ENCODE data around the gene MMS22L.

Gene MMS22L, protein sequence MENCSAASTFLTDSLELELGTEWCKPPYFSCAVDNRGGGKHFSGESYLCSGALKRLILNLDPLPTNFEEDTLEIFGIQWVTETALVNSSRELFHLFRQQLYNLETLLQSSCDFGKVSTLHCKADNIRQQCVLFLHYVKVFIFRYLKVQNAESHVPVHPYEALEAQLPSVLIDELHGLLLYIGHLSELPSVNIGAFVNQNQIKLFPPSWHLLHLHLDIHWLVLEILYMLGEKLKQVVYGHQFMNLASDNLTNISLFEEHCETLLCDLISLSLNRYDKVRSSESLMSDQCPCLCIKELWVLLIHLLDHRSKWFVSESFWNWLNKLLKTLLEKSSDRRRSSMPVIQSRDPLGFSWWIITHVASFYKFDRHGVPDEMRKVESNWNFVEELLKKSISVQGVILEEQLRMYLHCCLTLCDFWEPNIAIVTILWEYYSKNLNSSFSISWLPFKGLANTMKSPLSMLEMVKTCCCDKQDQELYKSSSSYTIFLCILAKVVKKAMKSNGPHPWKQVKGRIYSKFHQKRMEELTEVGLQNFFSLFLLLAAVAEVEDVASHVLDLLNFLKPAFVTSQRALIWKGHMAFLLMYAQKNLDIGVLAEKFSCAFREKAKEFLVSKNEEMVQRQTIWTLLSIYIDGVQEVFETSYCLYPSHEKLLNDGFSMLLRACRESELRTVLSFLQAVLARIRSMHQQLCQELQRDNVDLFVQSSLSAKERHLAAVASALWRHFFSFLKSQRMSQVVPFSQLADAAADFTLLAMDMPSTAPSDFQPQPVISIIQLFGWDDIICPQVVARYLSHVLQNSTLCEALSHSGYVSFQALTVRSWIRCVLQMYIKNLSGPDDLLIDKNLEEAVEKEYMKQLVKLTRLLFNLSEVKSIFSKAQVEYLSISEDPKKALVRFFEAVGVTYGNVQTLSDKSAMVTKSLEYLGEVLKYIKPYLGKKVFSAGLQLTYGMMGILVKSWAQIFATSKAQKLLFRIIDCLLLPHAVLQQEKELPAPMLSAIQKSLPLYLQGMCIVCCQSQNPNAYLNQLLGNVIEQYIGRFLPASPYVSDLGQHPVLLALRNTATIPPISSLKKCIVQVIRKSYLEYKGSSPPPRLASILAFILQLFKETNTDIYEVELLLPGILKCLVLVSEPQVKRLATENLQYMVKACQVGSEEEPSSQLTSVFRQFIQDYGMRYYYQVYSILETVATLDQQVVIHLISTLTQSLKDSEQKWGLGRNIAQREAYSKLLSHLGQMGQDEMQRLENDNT

DNA sequence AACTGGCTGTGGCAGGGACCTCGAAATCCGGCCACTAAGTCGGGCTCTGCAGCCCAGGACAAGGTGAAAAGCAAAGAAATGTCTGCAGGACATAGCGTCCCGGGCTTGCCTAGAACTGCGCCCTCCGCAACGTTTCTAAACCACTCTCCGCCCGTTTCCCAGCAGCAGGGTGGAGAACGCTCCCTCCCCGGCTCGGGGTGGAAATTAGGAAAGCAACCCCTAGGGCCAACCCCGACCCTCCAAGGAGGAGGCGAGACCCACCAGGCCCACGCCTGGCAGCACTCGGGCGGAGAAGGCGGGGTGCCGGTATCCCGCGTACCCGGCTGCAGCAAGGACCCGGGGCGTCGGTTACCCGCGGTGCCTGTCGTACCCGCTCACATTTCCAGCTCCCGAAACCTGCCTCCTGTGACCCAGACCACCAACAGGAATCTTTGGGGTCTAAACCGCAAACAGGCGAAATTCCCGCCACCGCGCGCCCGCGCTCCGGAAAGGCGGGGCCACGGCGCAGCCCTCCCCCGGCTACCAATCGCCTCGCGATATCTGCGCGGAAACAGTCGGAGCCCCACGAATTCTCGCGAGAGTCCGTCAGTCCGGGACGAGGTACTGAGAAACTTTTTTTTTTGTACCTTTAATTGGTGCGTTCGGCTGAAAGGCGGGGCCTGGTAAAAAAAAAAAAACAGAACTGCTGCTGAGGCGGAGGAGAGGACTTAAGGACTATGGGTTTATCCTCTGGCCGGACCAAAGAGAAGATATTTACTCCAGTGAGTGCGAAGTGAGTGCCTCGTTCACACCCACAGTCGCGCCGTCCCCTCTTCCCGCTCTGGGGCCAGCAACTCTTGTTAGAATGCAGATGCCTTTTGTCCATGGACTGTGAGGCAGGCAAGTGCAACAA, at the start of gene MMS22L:
Gene MMS22L (minus strand): TSS at position 491 of the 892 bp plus-strand sequence. CDS start 739 bp downstream, outside the sequence.
- FAIRE-seq (peak; percentile 96), DNase-seq (ENCODE audit: extremely low spot score, insufficient read length, low read depth) (peak; percentile 83)

DNA sequence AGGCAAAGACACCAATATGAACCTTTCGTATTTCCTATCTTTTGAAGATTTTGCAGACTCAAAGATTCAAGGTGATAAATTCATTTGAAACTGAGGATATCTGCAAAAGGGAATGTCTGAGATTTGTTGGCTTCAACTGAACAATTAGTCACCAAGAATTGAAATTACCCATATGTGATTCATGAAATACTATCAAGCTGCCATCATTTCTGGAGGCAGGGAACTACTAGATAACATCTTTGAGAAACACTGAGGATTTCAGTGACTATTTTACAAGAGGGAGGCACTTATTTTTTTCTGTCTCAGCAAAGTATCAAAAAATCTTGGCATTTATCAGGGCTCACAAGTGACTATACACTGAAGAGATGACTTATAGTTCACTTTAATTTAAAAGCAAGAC, 39.8 kb upstream of the MMS22L start:
- no peak for FAIRE-seq
- DNase-seq (ENCODE audit: extremely low spot score, insufficient read length, low read depth): no peak

DNA sequence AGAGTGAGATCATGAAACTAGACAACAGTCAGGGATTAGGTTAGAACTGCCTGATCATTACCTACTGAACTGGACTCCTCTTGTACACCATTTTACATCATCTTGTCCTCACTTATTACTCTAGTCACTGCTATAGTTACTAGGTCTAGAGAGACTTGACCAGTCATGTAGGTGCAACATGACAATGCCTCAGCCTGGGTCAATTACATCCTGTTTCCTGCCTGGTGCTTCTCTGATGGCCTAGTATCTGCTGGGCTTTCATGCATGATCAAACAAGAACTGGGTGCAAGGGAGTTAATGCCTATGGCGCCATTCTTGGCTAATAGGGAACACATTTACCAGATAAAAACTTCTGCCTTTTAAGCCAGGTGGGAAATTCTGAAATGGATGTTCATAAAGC, 39.2 kb upstream of the MMS22L start:
- DNase-seq (ENCODE audit: extremely low spot score, insufficient read length, low read depth) (no peak), FAIRE-seq (no peak)

DNA sequence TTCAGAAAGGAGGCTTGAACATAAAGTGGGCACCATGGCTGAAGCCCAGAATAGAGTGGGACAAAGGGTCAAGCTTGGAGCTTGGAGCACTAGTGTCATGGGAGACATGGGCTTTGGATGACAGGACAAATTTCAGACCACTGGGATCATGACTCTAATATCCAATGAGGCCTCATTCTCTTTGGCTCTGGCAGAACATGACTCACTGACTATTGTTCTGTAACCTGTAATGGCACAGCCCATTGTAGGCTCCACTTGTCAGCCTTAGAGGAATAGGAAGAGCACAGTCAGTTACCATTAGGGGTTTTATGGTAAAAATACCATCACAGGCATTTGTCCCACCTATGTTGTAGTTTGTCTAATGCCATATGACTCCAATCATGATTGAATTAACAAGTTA, 34.0 kb upstream of the MMS22L start:
- no peak for DNase-seq (ENCODE audit: extremely low spot score, insufficient read length, low read depth)
- no peak for FAIRE-seq

DNA sequence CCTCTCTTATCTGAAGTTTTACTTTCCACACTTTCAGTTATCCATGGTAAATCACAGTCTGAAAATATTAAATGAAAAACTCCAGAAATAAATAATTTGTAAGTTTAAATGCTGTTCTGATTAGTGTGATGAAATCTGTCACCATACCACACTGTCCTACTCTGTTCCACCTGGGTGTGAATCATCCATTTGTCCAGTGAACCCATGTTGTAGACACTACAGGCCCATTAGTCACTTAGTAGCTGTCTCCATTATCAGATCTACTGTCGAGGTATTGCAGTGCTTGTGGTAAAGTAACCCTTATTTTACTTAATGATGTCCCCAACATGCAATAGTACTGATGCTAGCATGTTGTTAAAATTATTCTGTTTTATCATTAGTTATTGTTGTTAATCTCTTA, 29.2 kb upstream of the MMS22L start:
- FAIRE-seq: no peak
- DNase-seq (ENCODE audit: extremely low spot score, insufficient read length, low read depth): no peak

DNA sequence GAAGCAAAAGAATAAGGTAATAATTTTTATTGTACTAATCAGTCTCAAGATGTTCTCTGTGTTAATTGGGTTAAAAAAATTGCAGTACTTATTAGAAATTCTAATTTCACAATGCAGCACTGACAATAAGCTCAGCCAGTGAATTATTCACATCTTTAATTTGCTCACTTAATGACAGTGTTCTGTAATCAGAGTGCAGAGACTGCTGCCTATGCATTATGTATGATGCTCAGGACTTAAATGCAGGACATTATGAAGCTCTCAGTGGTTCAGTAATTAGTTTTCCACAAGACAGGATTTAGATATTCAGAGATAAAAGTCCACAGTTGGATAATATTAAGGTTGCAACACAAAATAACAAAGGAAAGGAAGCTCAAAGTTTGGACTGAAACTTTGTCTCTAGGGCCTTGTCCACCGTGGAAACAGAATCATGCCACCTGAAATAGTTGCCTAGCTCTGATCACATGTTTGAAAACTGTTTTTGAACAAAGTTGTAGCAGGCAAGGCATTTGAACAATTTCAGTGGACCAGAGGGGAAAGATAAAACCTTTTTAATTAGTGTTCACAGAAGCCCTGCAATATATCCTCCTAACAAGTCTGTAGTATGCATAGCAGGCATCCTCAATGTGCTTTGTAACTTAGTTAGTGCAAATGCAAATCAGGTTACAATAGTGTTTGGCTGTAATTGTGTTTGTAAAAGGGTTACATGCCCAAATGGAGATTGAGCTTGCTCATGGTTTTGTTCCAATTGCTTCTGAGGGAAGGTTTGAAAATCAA, 23.7 kb upstream of the MMS22L start:
- FAIRE-seq (no peak), DNase-seq (ENCODE audit: extremely low spot score, insufficient read length, low read depth) (no peak)

DNA sequence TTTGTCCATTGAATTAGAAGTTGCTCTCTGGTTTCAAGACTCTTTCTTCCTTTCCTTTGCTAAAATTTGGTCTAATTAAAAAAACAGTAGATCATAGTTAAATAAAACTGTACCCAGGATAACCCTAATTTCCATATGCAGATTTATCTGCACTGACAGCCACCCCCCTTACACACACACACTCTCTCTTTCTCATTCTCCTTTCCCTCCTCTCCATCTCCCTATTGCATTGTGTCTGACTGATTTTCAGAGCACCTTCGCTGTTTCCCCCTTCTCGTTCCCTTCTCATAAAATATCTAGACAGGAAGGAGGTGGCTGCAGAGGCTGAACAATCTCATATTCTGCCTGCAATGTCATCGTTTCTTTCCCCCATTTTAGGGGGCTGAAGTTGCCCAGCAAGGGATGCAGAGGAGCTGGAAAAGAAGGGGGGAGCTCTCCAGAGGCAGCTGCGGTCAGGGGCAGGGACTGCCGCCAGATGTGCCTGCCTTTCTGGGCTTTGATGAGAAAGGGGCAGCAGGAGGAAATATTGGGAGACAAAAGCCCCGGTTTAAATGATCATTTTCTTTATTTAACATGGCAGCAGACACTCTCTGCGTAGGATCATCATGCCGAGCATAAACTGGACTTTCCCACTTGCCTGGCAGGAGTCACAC, 22.5 kb upstream of the MMS22L start:
- FAIRE-seq: no peak
- DNase-seq (ENCODE audit: extremely low spot score, insufficient read length, low read depth): no peak

DNA sequence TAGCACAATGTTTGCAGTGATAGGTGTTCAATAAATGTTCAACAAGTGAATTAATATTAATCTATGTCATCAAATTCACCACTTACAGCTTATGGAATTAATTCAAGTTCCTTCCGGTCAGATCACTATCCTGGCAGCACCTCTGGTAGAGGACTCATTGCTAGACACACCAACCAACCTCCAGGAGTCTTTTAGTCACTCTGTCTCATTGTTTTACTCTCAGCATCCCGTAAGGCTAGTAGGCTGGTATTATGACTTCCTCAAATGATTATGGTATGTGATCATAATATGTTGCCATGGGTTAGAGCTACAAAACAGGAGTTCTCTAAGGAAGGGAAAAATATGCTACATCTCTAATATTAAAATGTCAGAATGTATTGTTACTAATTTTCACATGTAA, 21.7 kb upstream of the MMS22L start:
- DNase-seq (ENCODE audit: extremely low spot score, insufficient read length, low read depth) (no peak), FAIRE-seq (no peak)

DNA sequence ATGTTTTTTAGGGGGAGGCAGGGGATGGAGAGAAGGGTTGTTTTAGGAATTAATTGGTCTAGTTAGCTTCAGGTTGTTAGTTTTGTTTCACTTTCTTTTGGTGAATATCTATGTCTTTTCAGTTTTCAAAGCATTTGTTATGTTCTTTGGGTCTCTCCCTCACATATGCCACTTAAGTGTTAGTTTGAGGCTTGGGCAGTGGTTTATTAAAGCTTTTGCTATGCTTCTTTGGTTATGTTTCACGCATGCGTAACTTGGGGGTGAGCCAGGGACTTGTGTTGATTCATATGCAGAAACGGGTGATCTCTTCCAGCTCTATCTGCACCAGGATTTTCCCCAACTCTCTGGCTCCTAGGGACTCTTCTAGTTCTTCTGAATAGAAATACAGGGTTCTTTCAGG, 11.4 kb upstream of the MMS22L start:
- no peak for FAIRE-seq
- no peak for DNase-seq (ENCODE audit: extremely low spot score, insufficient read length, low read depth)

DNA sequence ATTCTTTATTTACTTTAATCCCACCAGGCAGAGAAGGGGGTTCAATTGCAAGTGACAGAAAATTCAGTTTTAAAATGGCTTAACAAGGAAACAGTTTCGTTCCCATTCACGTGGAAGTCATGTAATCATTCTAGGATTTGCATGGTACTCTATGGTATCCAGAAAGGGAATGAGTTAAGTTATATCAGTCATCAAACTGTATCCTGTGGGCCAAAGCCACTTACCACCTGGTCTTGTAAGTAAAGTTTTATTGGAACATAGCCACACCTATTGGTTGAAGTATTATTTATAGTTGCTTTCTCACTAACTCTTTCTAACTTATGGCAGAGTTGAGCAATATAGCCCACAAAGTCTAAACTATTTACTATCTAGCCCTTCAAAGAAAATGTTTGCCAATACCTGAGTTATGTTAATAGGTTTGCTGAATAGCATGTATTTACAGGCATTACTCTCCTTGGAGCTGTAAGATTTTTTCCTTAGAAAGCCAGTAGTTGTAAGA, 10.2 kb upstream of the MMS22L start:
- no peak for DNase-seq (ENCODE audit: extremely low spot score, insufficient read length, low read depth)
- FAIRE-seq: no peak

DNA sequence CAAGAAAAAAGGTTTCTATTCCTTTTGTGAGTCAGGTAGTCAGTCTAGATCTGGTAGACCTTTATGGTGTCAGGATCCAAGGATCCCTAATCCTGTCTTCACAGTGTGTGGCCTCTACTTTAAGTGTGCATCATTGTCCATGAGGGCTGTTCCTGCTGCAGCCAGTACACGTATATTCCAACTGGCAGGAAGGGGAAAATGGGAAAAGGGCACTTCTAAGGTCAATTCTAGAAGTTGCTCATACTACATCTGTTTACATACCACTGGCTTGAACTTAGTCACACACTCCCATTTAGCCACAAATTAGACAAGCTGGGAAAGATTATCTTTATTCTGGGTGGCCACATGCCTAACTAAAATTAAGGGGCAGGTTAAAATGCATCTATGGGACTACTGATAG, 9.7 kb upstream of the MMS22L start:
- no peak for DNase-seq (ENCODE audit: extremely low spot score, insufficient read length, low read depth)
- no peak for FAIRE-seq

DNA sequence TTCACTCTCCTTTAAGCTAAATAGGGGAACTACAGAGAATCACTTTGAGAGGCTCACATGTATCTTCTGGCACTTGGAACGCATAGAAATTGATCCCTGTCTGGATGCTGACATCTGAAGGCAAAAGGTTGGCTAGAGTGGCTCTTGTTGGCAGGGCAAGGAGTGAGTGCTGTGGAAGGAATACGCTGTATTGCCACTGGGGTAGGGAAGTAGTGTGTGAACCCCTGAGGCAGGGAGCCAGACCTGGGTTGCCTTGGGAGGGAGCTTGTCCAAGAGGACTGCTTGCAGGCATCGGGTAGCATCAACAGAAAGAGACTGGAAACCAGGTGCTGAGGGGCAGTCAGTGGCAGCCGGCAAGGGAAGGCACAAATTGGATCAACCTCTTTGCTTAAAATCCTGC, 8.9 kb upstream of the MMS22L start:
- no peak for DNase-seq (ENCODE audit: extremely low spot score, insufficient read length, low read depth)
- FAIRE-seq: no peak

DNA sequence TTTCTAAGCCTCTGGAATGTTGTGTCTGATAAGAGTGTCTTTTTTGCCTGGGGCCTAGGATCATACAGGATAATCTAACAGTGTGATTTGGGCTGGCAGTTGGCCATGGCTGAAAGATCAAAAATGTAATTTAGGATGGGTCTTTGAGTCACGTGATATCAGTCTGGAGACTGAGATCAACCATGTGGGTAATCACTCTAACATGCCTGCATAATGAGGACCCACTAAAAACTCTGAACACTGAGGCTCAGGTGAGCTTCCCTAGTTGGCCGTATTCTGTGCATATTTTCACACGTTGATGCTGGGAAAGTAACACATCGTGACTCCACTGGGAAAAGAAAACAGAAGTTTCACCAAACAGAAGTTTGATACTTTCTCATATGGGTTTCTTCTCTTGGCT, 6.3 kb upstream of the MMS22L start:
- DNase-seq (ENCODE audit: extremely low spot score, insufficient read length, low read depth): no peak
- no peak for FAIRE-seq

DNA sequence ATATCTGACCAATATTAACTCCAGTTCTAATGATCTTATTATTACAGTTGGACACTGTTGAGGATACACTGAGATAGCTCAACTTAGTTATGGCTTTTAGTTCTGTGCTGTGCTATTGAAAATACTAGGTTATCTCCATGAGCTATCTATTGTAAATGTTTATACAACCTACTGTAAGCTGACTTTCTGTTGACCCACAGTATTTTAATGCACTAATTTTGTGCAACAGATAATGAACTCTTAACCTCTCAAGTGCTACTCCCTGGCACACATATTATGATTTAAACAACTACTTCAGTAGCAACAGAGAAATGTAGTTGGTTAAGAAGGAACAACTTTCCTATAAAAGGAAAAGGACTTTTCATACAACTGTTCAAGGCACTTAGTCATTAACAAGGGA, 5.2 kb upstream of the MMS22L start:
- no peak for DNase-seq (ENCODE audit: extremely low spot score, insufficient read length, low read depth)
- FAIRE-seq: no peak

DNA sequence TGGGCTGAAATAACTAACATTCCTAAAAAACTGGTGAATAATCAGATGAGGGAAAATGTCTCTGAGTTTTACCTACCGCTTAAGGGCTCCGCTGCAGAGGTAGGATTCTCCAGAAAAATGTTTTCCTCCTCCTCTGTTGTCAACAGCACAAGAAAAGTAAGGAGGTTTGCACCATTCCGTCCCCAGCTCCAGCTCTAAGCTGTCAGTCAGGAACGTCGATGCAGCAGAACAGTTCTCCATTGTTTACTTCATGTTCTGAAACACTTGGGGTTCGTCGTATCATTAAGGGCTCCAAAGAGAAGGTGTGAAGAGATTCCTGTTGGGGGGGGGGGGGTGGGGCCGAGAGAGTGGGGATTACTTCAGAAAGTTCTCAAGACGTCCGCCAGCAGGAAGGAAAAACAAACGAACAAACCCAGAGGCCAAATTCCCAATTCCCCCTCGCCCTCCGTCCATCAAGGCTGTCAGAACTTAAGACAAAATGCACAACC, 734 bp downstream of the MMS22L start:
- peak; percentile 45 for FAIRE-seq
- DNase-seq (ENCODE audit: extremely low spot score, insufficient read length, low read depth): no peak

DNA sequence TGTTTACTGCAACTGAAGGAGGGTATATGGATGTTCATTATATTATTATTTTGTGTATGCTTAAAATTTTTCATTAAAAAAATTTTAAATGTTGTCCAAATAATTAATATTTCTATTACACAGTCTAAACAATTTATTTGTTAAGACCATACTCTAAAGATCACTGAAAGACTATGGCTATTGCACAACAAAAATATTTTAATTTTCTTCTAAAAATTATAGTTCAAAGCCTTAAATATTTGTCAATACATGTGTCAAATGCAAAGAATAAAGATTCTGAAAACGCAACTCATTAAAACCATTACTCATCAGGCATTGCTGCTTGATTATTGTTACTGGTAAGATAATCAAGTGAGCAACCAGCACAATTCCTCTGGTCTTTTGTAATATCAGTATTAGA, 2.2 kb downstream of the MMS22L start:
- DNase-seq (ENCODE audit: extremely low spot score, insufficient read length, low read depth): no peak
- FAIRE-seq: no peak

DNA sequence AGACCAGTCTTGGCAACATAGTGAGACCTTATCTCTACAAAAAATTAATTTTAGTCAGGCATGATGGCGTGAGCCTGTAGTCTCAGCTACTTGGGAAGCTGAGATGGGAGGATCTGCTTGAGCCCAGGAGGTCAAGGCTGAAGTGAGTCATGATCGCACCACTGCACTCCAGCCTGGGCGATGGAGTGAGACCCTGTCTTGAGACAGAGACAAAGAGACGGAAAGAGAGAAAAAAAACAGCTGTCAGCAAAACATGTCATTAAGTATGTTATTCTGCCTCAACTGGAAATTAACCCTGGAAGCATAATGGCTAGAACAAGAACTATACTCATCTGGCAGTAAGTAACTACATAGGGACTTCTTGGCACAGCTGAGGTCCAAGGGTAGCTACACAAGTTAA, 7.2 kb downstream of the MMS22L start:
- DNase-seq (ENCODE audit: extremely low spot score, insufficient read length, low read depth) (no peak), FAIRE-seq (no peak)

DNA sequence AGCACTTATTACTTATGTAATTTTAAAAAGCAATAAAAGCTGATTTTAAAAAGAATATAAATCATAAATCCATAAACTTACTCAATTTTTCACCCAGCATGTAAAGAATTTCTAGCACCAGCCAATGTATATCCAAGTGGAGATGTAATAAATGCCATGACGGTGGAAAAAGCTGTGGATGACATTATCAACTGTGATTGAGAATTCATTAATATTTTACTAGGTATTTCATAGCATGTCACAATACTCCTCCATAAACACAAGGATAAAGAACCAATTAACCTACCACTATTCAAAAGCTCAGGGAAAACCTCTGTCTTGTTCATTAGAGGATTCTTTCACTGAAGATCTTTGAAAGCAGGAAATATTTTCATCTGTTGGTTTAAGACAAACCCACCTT, 13.2 kb downstream of the MMS22L start:
- FAIRE-seq: no peak
- DNase-seq (ENCODE audit: extremely low spot score, insufficient read length, low read depth): no peak

All from GM18507 (cell line).